C4-2B (cell line): ENCODE data around the gene ADA.

Source experiments
- H3K27ac ChIP-seq: fragments of 450-650 bp; 2 replicates; pipeline ENCODE4 v1.5.1; 2017
- ZFX ChIP-seq: fragments of 450-650 bp; IDR thresholded peaks from 2 replicates; pipeline ENCODE4 v1.6.1; 2017
- TF ChIP-seq, protein P1 (sequence below): fragments of 450-650 bp; conservative IDR thresholded peaks from 2 replicates; pipeline ENCODE4 v1.5.1; 2017; ENCODE audit warnings: mild to moderate bottlenecking

Gene ADA

GRCh38 chr20:44646641-44647274 is 4.7 kb downstream of the ADA start:
- no peak overlapping the region for H3K27ac ChIP-seq
- no peak for TF ChIP-seq ZFX
- TF ChIP-seq, protein P1, sequence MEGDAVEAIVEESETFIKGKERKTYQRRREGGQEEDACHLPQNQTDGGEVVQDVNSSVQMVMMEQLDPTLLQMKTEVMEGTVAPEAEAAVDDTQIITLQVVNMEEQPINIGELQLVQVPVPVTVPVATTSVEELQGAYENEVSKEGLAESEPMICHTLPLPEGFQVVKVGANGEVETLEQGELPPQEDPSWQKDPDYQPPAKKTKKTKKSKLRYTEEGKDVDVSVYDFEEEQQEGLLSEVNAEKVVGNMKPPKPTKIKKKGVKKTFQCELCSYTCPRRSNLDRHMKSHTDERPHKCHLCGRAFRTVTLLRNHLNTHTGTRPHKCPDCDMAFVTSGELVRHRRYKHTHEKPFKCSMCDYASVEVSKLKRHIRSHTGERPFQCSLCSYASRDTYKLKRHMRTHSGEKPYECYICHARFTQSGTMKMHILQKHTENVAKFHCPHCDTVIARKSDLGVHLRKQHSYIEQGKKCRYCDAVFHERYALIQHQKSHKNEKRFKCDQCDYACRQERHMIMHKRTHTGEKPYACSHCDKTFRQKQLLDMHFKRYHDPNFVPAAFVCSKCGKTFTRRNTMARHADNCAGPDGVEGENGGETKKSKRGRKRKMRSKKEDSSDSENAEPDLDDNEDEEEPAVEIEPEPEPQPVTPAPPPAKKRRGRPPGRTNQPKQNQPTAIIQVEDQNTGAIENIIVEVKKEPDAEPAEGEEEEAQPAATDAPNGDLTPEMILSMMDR, result no peak

DNA sequence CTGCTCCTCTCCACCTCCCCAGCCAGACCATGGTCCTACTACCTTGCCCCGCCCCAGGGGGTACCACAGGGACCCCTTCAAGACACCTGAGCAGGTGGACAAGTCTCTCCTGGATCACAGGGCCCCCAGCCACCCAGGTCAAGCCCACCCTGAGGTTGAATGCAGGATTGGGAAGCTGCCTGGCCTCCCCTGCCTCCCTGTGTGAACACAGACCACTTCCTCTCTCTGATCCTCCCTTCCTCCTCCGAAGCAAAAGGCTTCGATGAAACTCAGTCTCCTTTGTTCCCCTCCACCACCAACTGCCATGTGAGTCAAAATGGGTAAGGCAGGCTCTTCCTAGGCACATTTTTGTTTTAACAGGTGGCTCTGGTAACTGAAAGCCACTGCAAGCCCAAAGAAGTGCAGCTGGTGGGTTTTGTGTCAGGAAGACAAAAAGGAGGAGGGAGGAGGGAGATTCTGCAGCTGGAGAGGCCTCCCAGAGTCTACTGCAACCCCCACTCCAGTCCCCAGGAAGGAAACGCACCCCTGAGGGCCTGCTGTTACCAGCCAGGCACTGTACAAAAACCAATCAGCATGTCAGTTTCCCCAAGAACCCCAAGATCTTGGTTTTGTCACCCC is 5.4 kb downstream of the ADA start:
- TF ChIP-seq, protein P1, result no peak
- TF ChIP-seq ZFX, result no peak
- no peak overlapping the region for H3K27ac ChIP-seq

GRCh38 chr20:44644667-44645131 is 6.8 kb downstream of the ADA start:
- H3K27ac ChIP-seq, result no peak overlapping the region
- no peak for TF ChIP-seq ZFX
- TF ChIP-seq, protein P1, result no peak

DNA sequence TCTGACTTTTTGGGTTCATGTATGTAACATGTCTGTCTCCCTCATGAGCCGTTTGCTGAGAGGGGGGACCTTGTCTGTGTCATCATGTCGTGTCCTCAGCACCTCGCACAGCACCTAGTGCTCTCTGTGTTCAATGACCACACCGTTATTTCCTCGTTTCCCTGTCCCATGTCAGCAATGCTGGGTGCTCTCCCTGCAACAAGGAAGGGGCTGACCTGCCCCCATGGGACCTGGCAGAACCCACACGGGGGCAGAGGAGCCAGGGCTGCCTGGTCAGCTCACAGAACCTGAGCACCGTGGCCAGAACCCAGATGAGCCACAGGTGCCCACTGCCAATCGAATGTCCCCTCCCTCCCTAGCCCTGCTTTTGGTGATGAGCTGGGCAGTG is 7.3 kb downstream of the ADA start:
- H3K27ac ChIP-seq, result no peak overlapping the region
- TF ChIP-seq, protein P1, result no peak
- TF ChIP-seq ZFX, result no peak

- no peak overlapping the region for H3K27ac ChIP-seq
- TF ChIP-seq, protein P1, result no peak
- TF ChIP-seq ZFX, result no peak
These were observed 7.8 kb downstream of the ADA start for GRCh38 chr20:44643596-44644229.

GRCh38 chr20:44643154-44643519 is 8.4 kb downstream of the ADA start:
- TF ChIP-seq ZFX, result no peak
- TF ChIP-seq, protein P1, result no peak
- no peak overlapping the region for H3K27ac ChIP-seq
